ENCODE data around the gene ZFAND2B.
A peak's percentile ranks its signal among the peaks of the same experiment; 100 is the strongest.
"Not testable (repeated sequence)": the region's sequence is repeated elsewhere in the genome, so short reads cannot be mapped to it uniquely, and the experiment has no call there.

ZFAND2B gene

GRCh38 chr2:219182331-219183150 lies 24.0 kb upstream of the ZFAND2B start:
- ATAC-seq (peak; percentile 51), DNase-seq (peak in 1 of 2 donors; percentile 43)
- H3K4me1 Mint-ChIP-seq, result peaks cover 66% of the 10 kb centered on the region
- H3K9me3 Mint-ChIP-seq, result no peaks in the 10 kb centered on the region
- H3K27me3 Mint-ChIP-seq, result no peaks in the 10 kb centered on the region
- peak overlapping the region; percentile 62 to 92 for H3K27ac Mint-ChIP-seq
- peak overlapping the region; percentile 11 to 16 for H3K4me3 Mint-ChIP-seq

GRCh38 chr2:219183151-219183772 lies 23.3 kb upstream of the ZFAND2B start:
- H3K4me1 Mint-ChIP-seq, result peaks cover 67% of the 10 kb centered on the region
- DNase-seq, result no peak
- H3K27ac Mint-ChIP-seq, result peak overlapping the region; percentile 62 to 92
- ATAC-seq, result no peak
- H3K9me3 Mint-ChIP-seq, result no peaks in the 10 kb centered on the region
- H3K4me3 Mint-ChIP-seq, result peak overlapping the region in 1 of 2 donors; percentile 16
- no peaks in the 10 kb centered on the region for H3K27me3 Mint-ChIP-seq

GRCh38 chr2:219184121-219184520 lies 22.5 kb upstream of the ZFAND2B start:
- Mint-ChIP-seq H3K4me3 (no peak overlapping the region), H3K9me3 (no peaks in the 10 kb centered on the region), H3K27me3 (no peaks in the 10 kb centered on the region), H3K4me1 (peaks cover 65% of the 10 kb centered on the region), H3K27ac (no peak overlapping the region)
- no peak for DNase-seq
- ATAC-seq, result no peak

GRCh38 chr2:219186754-219187456 lies 19.7 kb upstream of the ZFAND2B start:
- ATAC-seq (peak; percentile 94), DNase-seq (peak in 1 of 2 donors; percentile 54)
- Mint-ChIP-seq H3K27me3 (no peaks in the 10 kb centered on the region), H3K9me3 (no peaks in the 10 kb centered on the region), H3K4me3 (peak overlapping the region in 1 of 2 donors; percentile 41), H3K4me1 (peaks cover 37% of the 10 kb centered on the region), H3K27ac (peak overlapping the region; percentile 4 to 90)

GRCh38 chr2:219197388-219197787 lies 9.2 kb upstream of the ZFAND2B start:
- DNase-seq (no peak), ATAC-seq (no peak)
- H3K9me3 Mint-ChIP-seq, result no peaks in the 10 kb centered on the region
- no peak overlapping the region for H3K4me3 Mint-ChIP-seq
- H3K4me1 Mint-ChIP-seq, result peaks cover 34% of the 10 kb centered on the region
- no peaks in the 10 kb centered on the region for H3K27me3 Mint-ChIP-seq
- no peak overlapping the region for H3K27ac Mint-ChIP-seq

GRCh38 chr2:219198974-219199373 lies 7.6 kb upstream of the ZFAND2B start:
- ATAC-seq (no peak), DNase-seq (no peak)
- no peaks in the 10 kb centered on the region for H3K27me3 Mint-ChIP-seq
- peak overlapping the region; percentile 24 to 85 for H3K4me3 Mint-ChIP-seq
- no peak overlapping the region for H3K27ac Mint-ChIP-seq
- H3K4me1 Mint-ChIP-seq, result peaks cover 34% of the 10 kb centered on the region
- H3K9me3 Mint-ChIP-seq, result no peaks in the 10 kb centered on the region

GRCh38 chr2:219199470-219200211 lies 6.9 kb upstream of the ZFAND2B start:
- DNase-seq (no peak), ATAC-seq (no peak)
- no peaks in the 10 kb centered on the region for H3K27me3 Mint-ChIP-seq
- H3K9me3 Mint-ChIP-seq, result peaks cover 0 to 6% of the 10 kb centered on the region in 2 donors
- H3K4me1 Mint-ChIP-seq, result peaks cover 34% of the 10 kb centered on the region
- H3K4me3 Mint-ChIP-seq, result peak overlapping the region; percentile 24 to 85
- peak overlapping the region; percentile 41 to 65 for H3K27ac Mint-ChIP-seq

- peaks cover 34% of the 10 kb centered on the region for H3K4me1 Mint-ChIP-seq
- not testable (repeated sequence) for ATAC-seq, H3K27me3 Mint-ChIP-seq, H3K9me3 Mint-ChIP-seq
- peak overlapping the region; percentile 95 to 96 for H3K27ac Mint-ChIP-seq
- peak; percentile 72 to 77 for DNase-seq
- H3K4me3 Mint-ChIP-seq, result peak overlapping the region; percentile 85 to 88
Measured at GRCh38 chr2:219200502-219201326, 5.9 kb upstream of the ZFAND2B start.

GRCh38 chr2:219201331-219201730 lies 5.3 kb upstream of the ZFAND2B start:
- not testable (repeated sequence) for H3K27ac Mint-ChIP-seq, ATAC-seq, H3K9me3 Mint-ChIP-seq, DNase-seq, H3K4me3 Mint-ChIP-seq, H3K27me3 Mint-ChIP-seq
- peaks cover 34% of the 10 kb centered on the region for H3K4me1 Mint-ChIP-seq

- ATAC-seq (no peak), DNase-seq (no peak)
- Mint-ChIP-seq H3K9me3 (peaks cover 0 to 7% of the 10 kb centered on the region in 2 donors), H3K4me3 (no peak overlapping the region), H3K27me3 (no peaks in the 10 kb centered on the region), H3K4me1 (peaks cover 40% of the 10 kb centered on the region), H3K27ac (no peak overlapping the region)
Measured at GRCh38 chr2:219204425-219205164, 2.0 kb upstream of the ZFAND2B start.

GRCh38 chr2:219205165-219205538 lies 1.4 kb upstream of the ZFAND2B start:
- Mint-ChIP-seq H3K4me3 (peak overlapping the region in 1 of 2 donors; percentile 50), H3K27me3 (no peaks in the 10 kb centered on the region), H3K4me1 (peaks cover 42% of the 10 kb centered on the region), H3K9me3 (peaks cover 0 to 7% of the 10 kb centered on the region in 2 donors), H3K27ac (no peak overlapping the region)
- DNase-seq, result no peak
- no peak for ATAC-seq

GRCh38 chr2:219205981-219206327 lies 628 bp upstream of the ZFAND2B start:
- DNase-seq, result no peak
- Mint-ChIP-seq H3K9me3 (peaks cover 0 to 7% of the 10 kb centered on the region in 2 donors), H3K4me1 (peaks cover 43% of the 10 kb centered on the region), H3K27me3 (no peaks in the 10 kb centered on the region), H3K4me3 (peak overlapping the region; percentile 83 to 87), H3K27ac (peak overlapping the region; percentile 96)
- ATAC-seq, result no peak

GRCh38 chr2:219207134-219207883 lies 727 bp downstream of the ZFAND2B start:
- H3K9me3 Mint-ChIP-seq, result peaks cover 0 to 7% of the 10 kb centered on the region in 2 donors
- H3K4me3 Mint-ChIP-seq, result peak overlapping the region; percentile 83 to 87
- H3K4me1 Mint-ChIP-seq, result peaks cover 53% of the 10 kb centered on the region
- peak overlapping the region in 1 of 2 donors; percentile 94 for H3K27ac Mint-ChIP-seq
- H3K27me3 Mint-ChIP-seq, result no peaks in the 10 kb centered on the region
- no peak for DNase-seq
- ATAC-seq, result no peak

Data from stimulated activated naive CD8-positive, alpha-beta T cell treated with anti-CD3 and anti-CD28 coated beads, Interleukin-15, amount 100 ng/mL, for 72 hours (primary cell).